ENCODE measurements around the gene COL20A1. TPM values are rescaled to one million over a fixed set of nuclear protein-coding genes. Genes with fewer than 3 reads are reported as not detected.

COL20A1 gene
- total RNA-seq, 1 donor from 2014 or later: 4.1 TPM

DNA sequence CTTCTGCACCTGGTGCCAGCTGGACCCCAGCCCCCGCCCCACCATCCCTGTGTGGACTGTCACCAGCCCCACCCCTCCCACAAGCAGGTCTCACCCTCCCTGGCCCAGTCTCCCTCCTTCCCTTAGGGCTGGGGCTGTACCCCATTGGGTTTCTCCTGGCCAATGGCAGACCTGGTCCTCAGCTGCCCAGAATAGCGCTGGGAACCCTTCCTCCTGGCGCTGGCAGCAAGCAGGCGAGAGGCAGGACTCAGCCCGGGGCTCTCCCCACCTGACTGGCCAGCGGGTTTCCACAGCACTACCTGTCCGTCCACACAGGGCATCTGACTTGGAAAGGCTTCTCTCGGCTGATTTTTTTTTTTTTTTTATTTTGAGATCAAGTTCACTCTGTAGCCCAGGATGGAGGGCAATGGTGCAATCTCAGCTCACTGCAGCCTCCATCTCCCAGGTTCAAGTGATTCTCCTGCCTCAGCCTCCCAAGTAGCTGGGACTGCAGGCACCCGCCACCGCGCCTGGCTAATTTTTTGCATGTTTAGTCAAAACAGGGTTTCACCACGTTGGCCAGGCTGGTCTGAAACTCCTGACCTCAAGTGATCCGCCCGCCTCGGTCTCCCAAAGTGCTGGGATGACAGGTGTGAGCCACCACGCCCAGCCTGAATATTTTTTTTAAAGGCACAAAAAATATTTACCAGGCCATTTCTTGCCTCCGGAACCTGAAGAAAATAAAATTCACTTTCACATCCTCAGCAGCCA is 89.7 kb downstream of the COL20A1 start:
- no peak for DNase-seq (ENCODE audit: low spot score in 2 of 2)
- FAIRE-seq: no peak

DNA sequence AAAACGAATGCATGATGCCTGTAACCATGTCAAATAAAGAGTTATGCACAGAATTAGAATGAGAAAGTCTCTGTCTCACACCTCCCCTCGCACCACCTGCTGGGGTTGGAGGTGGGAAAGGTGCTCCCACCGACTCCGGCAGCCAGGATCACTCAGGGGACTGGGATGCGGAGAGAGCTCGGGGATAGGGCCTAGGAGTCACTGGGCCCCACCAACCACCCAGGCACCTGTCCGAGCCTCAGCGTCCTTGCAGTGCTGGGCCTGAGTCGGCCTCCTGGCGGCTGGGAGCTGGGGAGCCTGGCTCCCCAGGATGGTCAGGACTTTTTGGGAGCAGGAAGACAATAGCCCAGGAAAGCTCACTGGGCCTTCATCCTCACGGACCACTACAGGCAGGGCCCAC is 90.6 kb downstream of the COL20A1 start:
- no peak for FAIRE-seq
- DNase-seq (ENCODE audit: low spot score in 2 of 2): no peak

DNA sequence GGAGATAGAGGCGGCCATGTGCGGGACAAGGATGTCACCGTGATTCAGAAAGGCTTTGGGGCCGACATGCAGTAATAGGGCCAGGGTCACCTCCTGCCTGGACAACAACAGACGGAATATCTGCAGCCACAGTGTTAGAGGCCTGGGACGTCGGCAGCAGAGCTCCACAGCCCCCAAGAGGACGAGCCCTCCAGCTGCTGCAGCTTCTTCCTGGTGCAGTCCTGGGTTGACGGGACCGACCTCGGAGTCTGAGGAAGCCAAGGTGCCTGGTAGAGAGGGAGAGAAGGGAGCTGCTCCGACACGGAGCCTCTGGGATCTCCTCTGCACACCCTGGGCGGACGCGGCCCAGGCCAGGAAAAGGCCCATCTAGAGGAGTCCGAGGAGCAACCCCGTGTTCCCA is 91.3 kb downstream of the COL20A1 start:
- DNase-seq (ENCODE audit: low spot score in 2 of 2): no peak
- no peak for FAIRE-seq

Small RNA genes within 50 kb of the gene (small RNA-seq; reads per million reads assigned to genes)
- gene MIR4326 (1.7 reads per million, percentile 78 among the genes with 10 or more reads in this experiment), gene RNU6-994P (not detected)

Other genes starting within 250 kb of the COL20A1 start
- 20.4 TPM for gene YTHDF1, start 77.1 kb upstream of the COL20A1 start, total RNA-seq
- not detected for gene BIRC7, start 57.3 kb upstream of the COL20A1 start, total RNA-seq
- 14.7 TPM for gene NKAIN4, start 38.7 kb upstream of the COL20A1 start, total RNA-seq
- 25.3 TPM for gene ARFGAP1, start 20.4 kb upstream of the COL20A1 start, total RNA-seq
- 6.9 TPM for gene CHRNA4, start 68.2 kb downstream of the COL20A1 start, total RNA-seq
- gene KCNQ2, start 179.5 kb downstream of the COL20A1 start, total RNA-seq: 159 TPM
- gene EEF1A2, start 205.9 kb downstream of the COL20A1 start, total RNA-seq: 179 TPM
- gene PPDPF, start 227.6 kb downstream of the COL20A1 start, total RNA-seq: 17.1 TPM
- not detected for gene PTK6, start 244.2 kb downstream of the COL20A1 start, total RNA-seq